ENCODE results near the gene KCNA3.
"Not testable (repeated sequence)": the region's sequence is repeated elsewhere in the genome, so short reads cannot be mapped to it uniquely, and the experiment has no call there.

KCNA3 gene

GRCh38 chr1:110680036-110680735 lies 5.4 kb upstream of the KCNA3 start:
- in situ Hi-C loops (cut with MboI; ENCODE audit: low sequenced_read_pairs) = no loop called here

- in situ Hi-C loops (cut with MboI; ENCODE audit: low sequenced_read_pairs) = no loop called here
Observed at GRCh38 chr1:110677526-110677925, 2.8 kb upstream of the KCNA3 start.

GRCh38 chr1:110676970-110677369 lies 2.2 kb upstream of the KCNA3 start:
- in situ Hi-C loops (cut with MboI; ENCODE audit: low sequenced_read_pairs) = no loop called here

GRCh38 chr1:110675060-110675791 lies 486 bp upstream of the KCNA3 start:
- in situ Hi-C loops (cut with MboI; ENCODE audit: low sequenced_read_pairs) = no loop called here

GRCh38 chr1:110673805-110674336 lies 869 bp downstream of the KCNA3 start:
- in situ Hi-C loops (cut with MboI; ENCODE audit: low sequenced_read_pairs) = no loop called here

- in situ Hi-C loops (cut with MboI; ENCODE audit: low sequenced_read_pairs) = no loop called here
Observed at GRCh38 chr1:110673197-110673701, 1.5 kb downstream of the KCNA3 start.

GRCh38 chr1:110672753-110673108 lies 2.0 kb downstream of the KCNA3 start:
- in situ Hi-C loops (cut with MboI; ENCODE audit: low sequenced_read_pairs) = no loop called here

GRCh38 chr1:110672001-110672752 lies 2.6 kb downstream of the KCNA3 start:
- in situ Hi-C loops (cut with MboI; ENCODE audit: low sequenced_read_pairs) = no loop called here

GRCh38 chr1:110671361-110671760 lies 3.4 kb downstream of the KCNA3 start:
- in situ Hi-C loops (cut with MboI; ENCODE audit: low sequenced_read_pairs) = no loop called here

GRCh38 chr1:110668549-110668948 lies 6.2 kb downstream of the KCNA3 start:
- in situ Hi-C loops (cut with MboI; ENCODE audit: low sequenced_read_pairs) = no loop called here

GRCh38 chr1:110667776-110668175 lies 7.0 kb downstream of the KCNA3 start:
- in situ Hi-C loops (cut with MboI; ENCODE audit: low sequenced_read_pairs) = no loop called here

- in situ Hi-C loops (cut with MboI; ENCODE audit: low sequenced_read_pairs) = no loop called here
Observed at GRCh38 chr1:110663241-110663640, 11.5 kb downstream of the KCNA3 start.

- in situ Hi-C loops (cut with MboI; ENCODE audit: low sequenced_read_pairs) = not testable (repeated sequence)
Observed at GRCh38 chr1:110659559-110659958, 15.2 kb downstream of the KCNA3 start.

GRCh38 chr1:110657351-110657750 lies 17.4 kb downstream of the KCNA3 start:
- in situ Hi-C loops (cut with MboI; ENCODE audit: low sequenced_read_pairs) = no loop called here

- in situ Hi-C loops (cut with MboI; ENCODE audit: low sequenced_read_pairs) = no loop called here
Observed at GRCh38 chr1:110650609-110651008, 24.1 kb downstream of the KCNA3 start.

GRCh38 chr1:110648417-110648816 lies 26.3 kb downstream of the KCNA3 start:
- in situ Hi-C loops (cut with MboI; ENCODE audit: low sequenced_read_pairs) = no loop called here

- in situ Hi-C loops (cut with MboI; ENCODE audit: low sequenced_read_pairs) = no loop called here
Observed at GRCh38 chr1:110647254-110647891, 27.4 kb downstream of the KCNA3 start.

GRCh38 chr1:110645821-110646735 lies 28.7 kb downstream of the KCNA3 start:
- in situ Hi-C loops (cut with MboI; ENCODE audit: low sequenced_read_pairs) = no loop called here

- in situ Hi-C loops (cut with MboI; ENCODE audit: low sequenced_read_pairs) = no loop called here
Observed at GRCh38 chr1:110645211-110645610, 29.5 kb downstream of the KCNA3 start.

Measured in HL-60/S4 treated with retinoic acid at 250 ng/mL for 4 days and 3 days (cell line).